K562 (cell line): ENCODE results near the gene TRIM71. TPM values are rescaled to one million over a fixed set of nuclear protein-coding genes. Genes with fewer than 3 reads are reported as not detected.

Experiments used
- ARID3B ChIP-seq: fragments of 250-450 bp; sonication (Bioruptor Pico); IDR thresholded peaks from 2 replicates; pipeline ENCODE4 v1.4.0; 2020; ENCODE audit warnings: borderline replicate concordance
- BCOR ChIP-seq: fragments of 450-650 bp; IDR thresholded peaks from 2 replicates; pipeline ENCODE4 v1.6.1; 2016
- C11orf30 ChIP-seq: fragments of 450-650 bp; IDR thresholded peaks from 2 replicates; pipeline ENCODE4 v1.6.1; 2016; ENCODE audit warnings: low read depth, mild to moderate bottlenecking
- DACH1 ChIP-seq: fragments of 450-650 bp; IDR thresholded peaks from 2 replicates; pipeline ENCODE4 v1.6.1; 2018; ENCODE audit not compliant: partially characterized antibody
- E2F5 ChIP-seq: sonication (generic); formaldehyde crosslinking; IDR thresholded peaks from 2 replicates; pipeline ENCODE4 v1.8.0; 2022; ENCODE audit warnings: mild to moderate bottlenecking, missing genetic modification reagents
- EP300 ChIP-seq: IDR thresholded peaks from 2 replicates; pipeline ENCODE4 v1.6.1; 2012; ENCODE audit warnings: low read length, improper control_type of control experiment
- JUN ChIP-seq, 2 experiments: sonication (generic) in 1 of 2; formaldehyde crosslinking in 1 of 2; IDR thresholded peaks; 2 replicates each; pipeline versions ENCODE4 v1.6.1 to v1.8.0; 2012 to 2022; ENCODE audit warnings: borderline replicate concordance in 2 of 2, mild to moderate bottlenecking in 2 of 2, improper control_type of control experiment in 1 of 2, low read depth in 1 of 2, low read length in 1 of 2, missing genetic modification reagents in 1 of 2
- NFYB ChIP-seq: IDR thresholded peaks from 2 replicates; pipeline ENCODE4 v1.6.1; 2011; ENCODE audit warnings: mild to moderate bottlenecking, moderate library complexity; ENCODE audit not compliant: insufficient read length; ENCODE audit errors: extremely low read depth
- NR0B1 ChIP-seq: fragments of 450-650 bp; IDR thresholded peaks from one replicate; pipeline ENCODE4 v1.6.1; 2018; ENCODE audit warnings: mild to moderate bottlenecking, moderate library complexity; ENCODE audit not compliant: partially characterized antibody
- NR2C1 ChIP-seq, 2 experiments: fragments of 450-650 bp; IDR thresholded peaks; 2 replicates each; pipeline ENCODE4 v1.6.1; 2017; ENCODE audit warnings: mild to moderate bottlenecking in 2 of 2, antibody characterized with exemption in 1 of 2, inconsistent platforms in 1 of 2, missing compliant biosample characterization in 1 of 2, missing genetic modification characterization in 1 of 2
- PPARD ChIP-seq: fragments of 250-450 bp; sonication (Bioruptor Pico); IDR thresholded peaks from 2 replicates; pipeline ENCODE4 v1.8.0; 2022; ENCODE audit warnings: inconsistent platforms, mild to moderate bottlenecking, moderate library complexity
- RBFOX2 ChIP-seq: fragments of 200-400 bp; formaldehyde crosslinking; IDR thresholded peaks from 2 replicates; pipeline ENCODE4 v1.6.1; 2017; ENCODE audit warnings: low read depth, mild to moderate bottlenecking, low read length, moderate library complexity
- SAP30 ChIP-seq: fragments of 200-600 bp; sonication (generic); IDR thresholded peaks from 2 replicates; pipeline ENCODE4 v1.6.1; 2012; ENCODE audit warnings: borderline replicate concordance, low read depth, mild to moderate bottlenecking, moderate library complexity, low read length, control low read depth, inconsistent platforms; ENCODE audit not compliant: insufficient read depth, poor library complexity, severe bottlenecking
- ZNF76 ChIP-seq: fragments of 250-450 bp; sonication (Bioruptor Pico); IDR thresholded peaks from 2 replicates; pipeline ENCODE4 v1.4.0; 2020; ENCODE audit warnings: mild to moderate bottlenecking, moderate library complexity, borderline replicate concordance
- polyA plus RNA-seq, 8 experiments: library from polyadenylated mRNA; depleted of rRNA in 4 of 8; stranded (reverse) in 5 of 8; unstranded in 3 of 8; fragments of >200 nt; fragmentation: Nextera tagmentation in 2 of 8; fragmentation: Illumina TruSeq in 1 of 8; extraction: Ambion mirVana in 2 of 8; extraction: Trizol in 1 of 8; gene quantifications; 2 replicates each; pipeline versions ENCODE4 v1.2.1 to v1.2.3, GENCODE V29; 2011 to 2014; ENCODE audit warnings: inconsistent platforms in 1 of 8, missing spikeins in 1 of 8
- total RNA-seq, 7 experiments: library from RNA; depleted of rRNA in 6 of 7; stranded (reverse); fragments of >200 nt in 6 of 7; fragmentation: Illumina TruSeq in 2 of 7; extraction: Trizol in 2 of 7; gene quantifications; 2 replicates each; pipeline versions ENCODE4 v1.2.1 to v1.2.3, GENCODE V29; 2011 to 2021; ENCODE audit warnings: low replicate concordance in 1 of 7
- TF ChIP-seq, protein P1 (sequence below): IDR thresholded peaks from 2 replicates; pipeline ENCODE4 v1.6.1; 2014; ENCODE audit warnings: antibody characterized with exemption
- TF ChIP-seq, protein P2 (sequence below): sonication (generic); formaldehyde crosslinking; IDR thresholded peaks from 2 replicates; pipeline ENCODE4 v1.4.0; 2020; ENCODE audit warnings: mild to moderate bottlenecking, missing genetic modification reagents
- TF ChIP-seq, protein P3 (sequence below): fragments of 150-350 bp; conservative IDR thresholded peaks from 2 replicates; pipeline ENCODE4 v1.6.1; 2014; ENCODE audit warnings: low read length

The TRIM71 gene
- total and polyA plus RNA-seq, 9 of the 15 experiments (the other 6 are each of a cell fraction or from before 2014, with no cell fraction given), result 0.04 to 0.11 TPM; not detected in 7

DNA sequence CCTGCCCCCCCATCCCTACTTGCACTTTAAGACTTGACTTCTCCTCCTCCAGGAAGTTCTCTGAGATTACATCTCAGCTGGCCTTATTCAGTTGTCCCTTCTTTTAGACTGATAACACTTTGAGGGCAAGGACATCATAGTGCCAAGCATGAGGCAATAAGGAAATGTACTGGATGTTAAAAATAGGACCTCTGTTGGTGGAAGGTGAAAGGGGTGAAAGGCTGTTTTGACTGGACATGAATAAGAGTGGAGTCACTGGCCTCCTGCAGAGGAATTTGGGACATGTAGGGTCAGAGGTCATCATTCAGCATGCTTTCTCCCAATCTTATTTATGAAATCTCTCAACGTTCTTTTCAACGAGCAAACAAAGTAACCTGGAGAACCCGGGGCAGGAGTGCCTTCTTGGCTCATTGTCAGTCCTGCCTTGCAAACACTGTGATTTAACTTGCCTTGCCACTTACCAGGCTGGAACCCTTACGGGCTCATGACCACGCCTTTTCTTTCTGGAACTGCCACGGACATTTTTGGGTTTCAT lies 38.6 kb downstream of the TRIM71 start (continued):
- no peak for TF ChIP-seq E2F5 (CRISPR knock-in tag)
- TF ChIP-seq NR2C1 (IDR thresholded peaks at IDR 0.05), result peak; percentile 61
- peak; percentile 51; the same call in 1 of the 2 replicates for TF ChIP-seq NR2C1 (tag; IDR thresholded peaks at IDR 0.05)
- TF ChIP-seq NR0B1, result no peak
- TF ChIP-seq, protein P1, sequence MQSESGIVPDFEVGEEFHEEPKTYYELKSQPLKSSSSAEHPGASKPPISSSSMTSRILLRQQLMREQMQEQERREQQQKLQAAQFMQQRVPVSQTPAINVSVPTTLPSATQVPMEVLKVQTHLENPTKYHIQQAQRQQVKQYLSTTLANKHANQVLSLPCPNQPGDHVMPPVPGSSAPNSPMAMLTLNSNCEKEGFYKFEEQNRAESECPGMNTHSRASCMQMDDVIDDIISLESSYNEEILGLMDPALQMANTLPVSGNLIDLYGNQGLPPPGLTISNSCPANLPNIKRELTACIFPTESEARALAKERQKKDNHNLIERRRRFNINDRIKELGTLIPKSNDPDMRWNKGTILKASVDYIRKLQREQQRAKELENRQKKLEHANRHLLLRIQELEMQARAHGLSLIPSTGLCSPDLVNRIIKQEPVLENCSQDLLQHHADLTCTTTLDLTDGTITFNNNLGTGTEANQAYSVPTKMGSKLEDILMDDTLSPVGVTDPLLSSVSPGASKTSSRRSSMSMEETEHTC, result no peak
- no peak for TF ChIP-seq C11orf30
- no peak for TF ChIP-seq DACH1
- TF ChIP-seq, protein P2, sequence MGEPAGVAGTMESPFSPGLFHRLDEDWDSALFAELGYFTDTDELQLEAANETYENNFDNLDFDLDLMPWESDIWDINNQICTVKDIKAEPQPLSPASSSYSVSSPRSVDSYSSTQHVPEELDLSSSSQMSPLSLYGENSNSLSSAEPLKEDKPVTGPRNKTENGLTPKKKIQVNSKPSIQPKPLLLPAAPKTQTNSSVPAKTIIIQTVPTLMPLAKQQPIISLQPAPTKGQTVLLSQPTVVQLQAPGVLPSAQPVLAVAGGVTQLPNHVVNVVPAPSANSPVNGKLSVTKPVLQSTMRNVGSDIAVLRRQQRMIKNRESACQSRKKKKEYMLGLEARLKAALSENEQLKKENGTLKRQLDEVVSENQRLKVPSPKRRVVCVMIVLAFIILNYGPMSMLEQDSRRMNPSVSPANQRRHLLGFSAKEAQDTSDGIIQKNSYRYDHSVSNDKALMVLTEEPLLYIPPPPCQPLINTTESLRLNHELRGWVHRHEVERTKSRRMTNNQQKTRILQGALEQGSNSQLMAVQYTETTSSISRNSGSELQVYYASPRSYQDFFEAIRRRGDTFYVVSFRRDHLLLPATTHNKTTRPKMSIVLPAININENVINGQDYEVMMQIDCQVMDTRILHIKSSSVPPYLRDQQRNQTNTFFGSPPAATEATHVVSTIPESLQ (CRISPR knock-in tag), result no peak
- no peak for TF ChIP-seq ARID3B
- peak; percentile 78 for TF ChIP-seq BCOR
- TF ChIP-seq ZNF76 (CRISPR knock-in tag), result no peak
- TF ChIP-seq, protein P3, sequence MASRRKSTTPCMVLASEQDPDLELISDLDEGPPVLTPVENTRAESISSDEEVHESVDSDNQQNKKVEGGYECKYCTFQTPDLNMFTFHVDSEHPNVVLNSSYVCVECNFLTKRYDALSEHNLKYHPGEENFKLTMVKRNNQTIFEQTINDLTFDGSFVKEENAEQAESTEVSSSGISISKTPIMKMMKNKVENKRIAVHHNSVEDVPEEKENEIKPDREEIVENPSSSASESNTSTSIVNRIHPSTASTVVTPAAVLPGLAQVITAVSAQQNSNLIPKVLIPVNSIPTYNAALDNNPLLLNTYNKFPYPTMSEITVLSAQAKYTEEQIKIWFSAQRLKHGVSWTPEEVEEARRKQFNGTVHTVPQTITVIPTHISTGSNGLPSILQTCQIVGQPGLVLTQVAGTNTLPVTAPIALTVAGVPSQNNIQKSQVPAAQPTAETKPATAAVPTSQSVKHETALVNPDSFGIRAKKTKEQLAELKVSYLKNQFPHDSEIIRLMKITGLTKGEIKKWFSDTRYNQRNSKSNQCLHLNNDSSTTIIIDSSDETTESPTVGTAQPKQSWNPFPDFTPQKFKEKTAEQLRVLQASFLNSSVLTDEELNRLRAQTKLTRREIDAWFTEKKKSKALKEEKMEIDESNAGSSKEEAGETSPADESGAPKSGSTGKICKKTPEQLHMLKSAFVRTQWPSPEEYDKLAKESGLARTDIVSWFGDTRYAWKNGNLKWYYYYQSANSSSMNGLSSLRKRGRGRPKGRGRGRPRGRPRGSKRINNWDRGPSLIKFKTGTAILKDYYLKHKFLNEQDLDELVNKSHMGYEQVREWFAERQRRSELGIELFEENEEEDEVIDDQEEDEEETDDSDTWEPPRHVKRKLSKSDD, result no peak
- no peak for TF ChIP-seq SAP30
- no peak for TF ChIP-seq RBFOX2
- no peak for TF ChIP-seq PPARD
- no peak for TF ChIP-seq EP300
- no peak for TF ChIP-seq NFYB
- TF ChIP-seq JUN (IDR thresholded peaks at IDR 0.05; ENCODE audit: borderline replicate concordance, low read depth, low read length), result no peak
- no peak for TF ChIP-seq JUN (CRISPR knock-in tag; IDR thresholded peaks at IDR 0.05; ENCODE audit: borderline replicate concordance)
